ENCODE data around the gene CHAT.

GRCh38 chr10:49662169-49662830, 48.5 kb downstream of the CHAT start:
- TF ChIP-seq CTCF (IDR thresholded peaks at IDR 0.05) (no peak), POLR2A (IDR thresholded peaks at IDR 0.05) (no peak)
